ENCODE data around the gene MAPK10.

DNA sequence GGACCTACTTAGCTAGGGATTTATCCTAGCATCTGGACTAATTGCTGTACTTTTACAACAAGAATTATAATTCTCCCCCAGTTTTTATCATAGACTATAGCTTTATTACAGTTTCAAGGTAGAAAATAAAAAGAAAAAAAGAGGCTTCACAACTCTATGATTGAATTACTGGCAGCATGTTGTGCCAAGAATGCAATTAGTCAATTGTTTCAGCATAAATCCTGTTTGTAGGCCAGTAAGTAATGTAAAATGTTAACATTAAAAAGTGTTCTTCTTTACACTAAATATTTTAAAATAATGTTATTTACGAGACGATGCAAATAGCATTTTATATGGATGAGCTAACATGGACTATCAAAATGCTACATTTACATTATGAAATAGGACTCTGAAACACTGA is 228.4 kb downstream of the MAPK10 start:
- no peak for TF ChIP-seq EZH2phosphoT487 (IDR thresholded peaks at IDR 0.05; ENCODE audit: borderline replicate concordance, low read length)
- no peak for TF ChIP-seq CTCF (conservative IDR thresholded peaks at IDR 0.05; ENCODE audit: low read depth, low read length)

Data from PC-3 (cell line).